ENCODE data around the gene CHI3L2.

- TF ChIP-seq CTCF (conservative IDR thresholded peaks at IDR 0.05) (no peak), ZFX (IDR thresholded peaks at IDR 0.05) (no peak)
These were observed 21.8 kb upstream of the CHI3L2 start for GRCh38 chr1:111205714-111206050.
